Right lobe of liver (tissue), 4 donors: ENCODE data around the gene IPPK.

Source experiments
- CTCF ChIP-seq, 4 donors: fragments of 200-600 bp in 3 of 4; fragments of 450-650 bp in 1 of 4; IDR thresholded peaks; one replicate each; pipeline versions ENCODE4 v1.5.1 to v1.8.0; 2016 to 2022; ENCODE audit warnings: antibody characterized with exemption in 4 of 4, mild to moderate bottlenecking in 2 of 4
- POLR2A ChIP-seq: fragments of 450-650 bp; IDR thresholded peaks from one replicate; pipeline ENCODE4 v1.6.1; 2017; ENCODE audit warnings: antibody characterized with exemption, mild to moderate bottlenecking
- donor health status: DM: no; HTN: no; CAD: no.
- donor health status: DM: no; HTN: no; CAD: no.
- donor health status: DM: no; HTN: yes; CAD: no.

- TF ChIP-seq CTCF (IDR thresholded peaks at IDR 0.05) (no peak), POLR2A (no peak)
These were observed 42.3 kb downstream of the IPPK start for GRCh38 chr9:92627651-92628050.
